ENCODE measurements around the gene BLVRB. TPM values are rescaled to one million over a fixed set of nuclear protein-coding genes. Genes with fewer than 3 reads are reported as not detected.

The BLVRB gene
- total RNA-seq, 1 experiment from 2014 or later, result 35.1 TPM

DNA sequence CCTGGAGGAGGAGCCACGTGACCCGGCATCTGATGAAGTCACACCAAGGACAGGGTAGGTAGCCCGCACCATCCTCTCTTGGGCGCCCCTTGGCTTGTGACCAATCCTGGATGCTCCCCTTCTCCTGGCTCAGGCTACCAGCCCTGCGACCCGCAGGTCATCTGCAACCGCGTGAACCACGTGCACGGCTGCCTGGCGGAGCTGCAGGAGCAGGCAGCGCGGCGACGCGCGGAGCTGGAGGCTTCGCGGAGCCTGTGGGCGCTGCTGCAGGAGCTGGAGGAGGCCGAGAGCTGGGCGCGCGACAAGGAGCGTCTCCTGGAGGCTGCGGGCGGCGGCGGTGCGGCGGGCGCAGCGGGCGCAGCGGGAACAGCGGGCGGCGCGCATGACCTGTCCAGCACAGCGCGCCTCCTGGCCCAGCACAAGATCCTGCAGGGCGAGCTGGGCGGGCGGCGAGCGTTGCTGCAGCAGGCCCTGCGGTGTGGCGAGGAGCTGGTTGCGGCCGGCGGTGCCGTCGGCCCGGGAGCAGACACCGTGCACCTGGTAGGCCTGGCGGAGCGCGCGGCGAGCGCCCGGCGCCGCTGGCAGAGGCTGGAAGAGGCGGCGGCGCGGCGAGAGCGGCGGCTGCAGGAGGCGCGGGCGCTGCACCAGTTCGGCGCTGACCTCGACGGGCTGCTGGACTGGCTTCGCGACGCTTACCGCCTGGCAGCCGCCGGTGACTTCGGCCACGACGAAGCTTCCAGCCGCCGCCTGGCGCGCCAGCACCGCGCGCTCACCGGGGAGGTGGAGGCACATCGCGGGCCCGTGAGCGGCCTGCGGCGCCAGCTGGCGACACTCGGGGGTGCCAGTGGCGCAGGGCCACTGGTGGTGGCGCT, 47.2 kb upstream of the BLVRB start (continued):
- TF ChIP-seq, protein P1, sequence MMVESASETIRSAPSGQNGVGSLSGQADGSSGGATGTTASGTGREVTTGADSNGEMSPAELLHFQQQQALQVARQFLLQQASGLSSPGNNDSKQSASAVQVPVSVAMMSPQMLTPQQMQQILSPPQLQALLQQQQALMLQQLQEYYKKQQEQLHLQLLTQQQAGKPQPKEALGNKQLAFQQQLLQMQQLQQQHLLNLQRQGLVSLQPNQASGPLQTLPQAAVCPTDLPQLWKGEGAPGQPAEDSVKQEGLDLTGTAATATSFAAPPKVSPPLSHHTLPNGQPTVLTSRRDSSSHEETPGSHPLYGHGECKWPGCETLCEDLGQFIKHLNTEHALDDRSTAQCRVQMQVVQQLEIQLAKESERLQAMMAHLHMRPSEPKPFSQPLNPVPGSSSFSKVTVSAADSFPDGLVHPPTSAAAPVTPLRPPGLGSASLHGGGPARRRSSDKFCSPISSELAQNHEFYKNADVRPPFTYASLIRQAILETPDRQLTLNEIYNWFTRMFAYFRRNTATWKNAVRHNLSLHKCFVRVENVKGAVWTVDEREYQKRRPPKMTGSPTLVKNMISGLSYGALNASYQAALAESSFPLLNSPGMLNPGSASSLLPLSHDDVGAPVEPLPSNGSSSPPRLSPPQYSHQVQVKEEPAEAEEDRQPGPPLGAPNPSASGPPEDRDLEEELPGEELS (CRISPR knock-in tag; IDR thresholded peaks at IDR 0.05), result peak; percentile 97
- TF ChIP-seq MXD4 (CRISPR knock-in tag; IDR thresholded peaks at IDR 0.05; ENCODE audit: borderline replicate concordance), result no peak
- TF ChIP-seq, protein P2, sequence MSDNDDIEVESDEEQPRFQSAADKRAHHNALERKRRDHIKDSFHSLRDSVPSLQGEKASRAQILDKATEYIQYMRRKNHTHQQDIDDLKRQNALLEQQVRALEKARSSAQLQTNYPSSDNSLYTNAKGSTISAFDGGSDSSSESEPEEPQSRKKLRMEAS (CRISPR knock-in tag; IDR thresholded peaks at IDR 0.05), result peak; percentile 94
- TF ChIP-seq ATF1 (CRISPR knock-in tag; IDR thresholded peaks at IDR 0.05), result no peak
- peak; percentile 68; the same call in 1 of the 2 replicates for TF ChIP-seq NR2C2 (CRISPR knock-in tag; IDR thresholded peaks at IDR 0.05)
- TF ChIP-seq TEAD4 (CRISPR knock-in tag; IDR thresholded peaks at IDR 0.05), result peak; percentile 89
- TF ChIP-seq ZNF219 (CRISPR knock-in tag; IDR thresholded peaks at IDR 0.05; ENCODE audit: borderline replicate concordance), result peak; percentile 96
- no peak for TF ChIP-seq CDX4 (CRISPR knock-in tag; IDR thresholded peaks at IDR 0.05; ENCODE audit: borderline replicate concordance)
- peak; percentile 97 for TF ChIP-seq RELA (CRISPR knock-in tag; IDR thresholded peaks at IDR 0.05; ENCODE audit: borderline replicate concordance)
- TF ChIP-seq STAT6 (CRISPR knock-in tag; conservative IDR thresholded peaks at IDR 0.05; ENCODE audit: low read depth), result 0 out of 2 replicates have a peak, but pooled peaks have one; percentile 65
- peak; percentile 85 for TF ChIP-seq CREB1 (CRISPR knock-in tag; IDR thresholded peaks at IDR 0.05)
- TF ChIP-seq, protein P3, sequence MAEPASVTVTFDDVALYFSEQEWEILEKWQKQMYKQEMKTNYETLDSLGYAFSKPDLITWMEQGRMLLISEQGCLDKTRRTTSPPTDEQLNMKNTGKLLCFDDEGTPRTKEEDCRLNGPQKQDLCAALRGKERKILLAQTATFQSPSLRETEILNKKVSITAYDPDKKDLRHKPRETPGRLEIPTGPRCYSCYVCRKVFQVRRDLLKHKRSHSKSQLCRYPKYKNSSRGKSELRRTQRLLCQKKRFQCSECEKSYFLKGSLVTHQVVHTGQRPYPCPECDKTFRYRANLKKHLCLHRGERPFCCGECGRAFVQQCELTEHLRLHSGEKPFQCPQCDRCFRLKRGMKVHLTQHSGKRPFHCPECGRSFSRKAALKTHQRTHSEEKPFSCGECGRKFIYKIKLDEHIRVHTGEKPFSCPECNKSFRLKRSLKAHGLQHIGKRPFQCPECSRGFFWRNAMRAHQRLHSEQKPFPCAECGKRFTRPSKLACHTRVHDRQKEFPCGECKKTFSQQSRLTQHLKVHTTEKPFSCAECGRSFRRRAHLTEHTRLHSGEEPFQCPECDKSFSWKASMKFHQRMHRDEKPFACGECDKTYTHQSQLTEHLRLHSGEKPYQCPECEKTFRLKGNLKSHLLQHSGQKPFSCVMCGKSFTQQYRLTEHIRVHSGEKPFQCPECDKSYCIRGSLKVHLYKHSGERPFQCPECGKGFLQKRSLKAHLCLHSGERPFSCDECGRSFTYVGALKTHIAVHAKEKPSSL (CRISPR knock-in tag; conservative IDR thresholded peaks at IDR 0.05), result no peak
- TF ChIP-seq ZNF232 (CRISPR knock-in tag; IDR thresholded peaks at IDR 0.05), result peak; percentile 98
- TF ChIP-seq E2F5 (CRISPR knock-in tag; IDR thresholded peaks at IDR 0.05), result peak; percentile 94
- peak; percentile 97 for TF ChIP-seq SMAD3 (CRISPR knock-in tag; IDR thresholded peaks at IDR 0.05; ENCODE audit: borderline replicate concordance)
- TF ChIP-seq ZNF671 (CRISPR knock-in tag; IDR thresholded peaks at IDR 0.05), result no peak
- peak; percentile 58; the same call in 1 of the 2 replicates for TF ChIP-seq ELF4 (CRISPR knock-in tag; IDR thresholded peaks at IDR 0.05; ENCODE audit: low read depth)
- TF ChIP-seq PRDM15 (CRISPR knock-in tag; IDR thresholded peaks at IDR 0.05), result peak; percentile 53
- TF ChIP-seq ZNF138 (CRISPR knock-in tag; conservative IDR thresholded peaks at IDR 0.05), result peak; percentile 94
- TF ChIP-seq FOXJ3 (CRISPR knock-in tag; IDR thresholded peaks at IDR 0.05; ENCODE audit: borderline replicate concordance), result no peak
- TF ChIP-seq IRF2 (CRISPR knock-in tag; IDR thresholded peaks at IDR 0.05; ENCODE audit: borderline replicate concordance, low read depth), result peak; percentile 89; the same call in 1 of the 2 replicates
- peak; percentile 98 for TF ChIP-seq FOXP1 (CRISPR knock-in tag; IDR thresholded peaks at IDR 0.05; ENCODE audit: borderline replicate concordance)
- peak; percentile 87 for TF ChIP-seq USF1 (CRISPR knock-in tag; IDR thresholded peaks at IDR 0.05)
- no peak for TF ChIP-seq JAZF1 (CRISPR knock-in tag; IDR thresholded peaks at IDR 0.05)
- peak; percentile 90; the same call in 1 of the 2 replicates for TF ChIP-seq ZBTB21 (CRISPR knock-in tag; IDR thresholded peaks at IDR 0.05; ENCODE audit: borderline replicate concordance)
